Ramos (cell line): ENCODE data around the gene LZTFL1.

Experiments used
- in situ Hi-C: fragments of 300-500 bp; cut with MboI; formaldehyde crosslinking; loops from one replicate; pipeline ENCODE4 v1.14.3; 2022; ENCODE audit warnings: low sequenced_read_pairs; ENCODE audit not compliant: unreplicated experiment

The LZTFL1 gene

DNA sequence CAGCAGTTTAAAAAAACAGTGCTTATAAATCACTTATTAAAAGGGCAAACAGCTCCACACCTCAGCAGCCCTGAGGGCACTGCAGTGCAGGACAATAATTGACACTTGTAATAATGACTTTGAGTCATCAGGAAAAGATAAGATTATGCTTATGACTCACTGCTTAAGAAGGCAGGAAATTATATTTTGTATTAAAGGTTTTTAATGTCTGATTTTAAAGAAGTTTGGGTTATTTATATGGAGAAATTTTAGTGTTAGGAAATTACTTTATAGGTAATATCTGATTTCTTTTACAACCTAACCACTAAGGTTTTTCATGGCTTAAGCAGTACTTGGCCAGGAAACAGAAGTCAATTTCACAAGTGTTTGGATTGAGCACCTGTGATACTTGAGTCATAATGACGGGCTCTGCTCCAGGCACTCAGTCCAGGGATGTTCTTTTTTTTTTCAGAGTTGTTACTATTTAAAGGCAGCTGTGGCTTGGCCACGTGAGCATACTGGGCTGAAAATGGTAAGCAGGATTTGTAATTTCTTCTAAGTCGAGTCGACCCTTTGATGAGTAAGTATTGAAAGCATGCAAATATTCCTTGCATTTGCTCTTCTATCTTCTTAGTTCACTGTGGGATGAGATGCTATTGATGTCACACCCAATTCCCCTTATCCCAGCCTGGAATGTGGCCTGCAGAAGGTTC lies 23.9 kb downstream of the LZTFL1 start:
- in situ Hi-C loops, result no loop called here

DNA sequence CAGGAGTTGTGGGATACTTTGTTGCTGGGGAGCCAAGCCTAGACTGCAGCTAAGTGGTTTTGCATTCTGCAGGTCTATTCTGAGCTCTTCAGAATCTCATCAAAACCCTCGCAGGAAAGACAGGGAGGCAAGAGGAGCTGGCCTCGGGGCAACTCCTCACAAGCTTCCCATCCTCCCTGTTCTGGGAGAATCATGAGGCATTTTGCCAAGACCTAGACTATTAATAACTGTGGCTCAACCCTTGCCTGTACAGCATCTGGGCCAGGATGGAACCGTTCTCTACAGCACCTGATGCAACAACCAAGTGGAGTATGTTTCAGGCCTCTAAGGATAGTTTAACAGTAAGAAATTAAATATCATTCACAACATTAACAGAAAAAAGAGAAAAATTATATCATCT lies 25.4 kb downstream of the LZTFL1 start:
- in situ Hi-C loops, result no loop called here

DNA sequence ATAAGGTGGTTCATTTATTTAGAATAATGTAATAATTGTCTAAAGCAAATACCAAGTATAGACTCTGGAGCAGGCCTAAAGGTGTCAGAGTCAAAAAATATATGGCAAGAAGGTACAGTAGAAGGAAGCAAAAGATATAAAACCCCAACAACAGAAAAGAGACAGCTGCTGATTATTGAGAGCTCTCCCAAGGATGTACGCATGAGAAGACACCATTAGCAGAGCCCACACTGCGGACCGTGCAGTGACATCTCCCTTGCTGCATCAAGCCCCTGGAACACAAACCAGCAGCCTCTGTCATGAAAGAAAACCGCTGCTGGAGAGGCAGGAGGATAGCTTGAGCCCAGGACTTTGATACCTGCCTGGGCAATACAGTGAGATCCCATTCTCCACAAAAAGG lies 27.6 kb downstream of the LZTFL1 start:
- in situ Hi-C loops, result no loop called here

DNA sequence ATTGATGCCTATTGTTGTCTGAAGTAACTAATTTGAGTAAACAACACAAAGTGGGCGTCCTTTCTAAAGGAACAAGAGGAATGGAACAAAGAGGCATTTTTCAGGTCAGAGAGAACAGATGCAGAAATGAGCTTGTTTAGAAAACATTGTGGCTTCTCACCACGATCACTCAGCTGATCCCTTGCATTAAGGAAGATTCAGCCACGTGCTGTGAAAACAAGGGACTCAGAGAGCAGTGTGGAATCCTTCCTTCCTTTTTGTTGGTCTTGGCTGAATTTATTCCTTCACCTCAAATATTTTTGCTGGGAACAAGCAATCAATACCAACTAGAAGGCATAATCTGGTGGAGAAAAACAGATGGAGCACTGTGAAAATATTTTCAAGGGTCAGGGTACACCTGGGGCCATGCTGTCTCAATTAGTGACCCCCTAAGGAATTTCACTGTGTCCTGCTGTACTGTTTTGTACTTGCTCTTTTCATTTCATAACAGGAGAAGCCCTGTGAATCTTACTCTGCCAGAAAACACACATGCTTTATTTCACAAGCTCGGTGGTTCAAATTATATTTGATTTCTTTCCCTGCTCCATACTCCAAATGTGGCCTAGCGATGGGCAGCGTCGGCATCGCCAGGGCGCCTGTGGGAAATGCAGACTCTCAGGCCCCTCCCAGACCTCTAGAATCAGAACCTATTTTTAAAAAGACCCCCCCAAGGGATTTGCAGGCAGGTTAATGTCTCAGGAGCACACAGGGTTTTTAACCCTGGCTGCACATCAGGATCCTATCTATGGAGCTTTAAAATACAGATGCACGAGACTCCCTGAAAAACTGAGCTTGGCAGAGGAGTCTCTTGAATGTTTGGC lies 34.0 kb downstream of the LZTFL1 start:
- in situ Hi-C loops, result no loop called here

DNA sequence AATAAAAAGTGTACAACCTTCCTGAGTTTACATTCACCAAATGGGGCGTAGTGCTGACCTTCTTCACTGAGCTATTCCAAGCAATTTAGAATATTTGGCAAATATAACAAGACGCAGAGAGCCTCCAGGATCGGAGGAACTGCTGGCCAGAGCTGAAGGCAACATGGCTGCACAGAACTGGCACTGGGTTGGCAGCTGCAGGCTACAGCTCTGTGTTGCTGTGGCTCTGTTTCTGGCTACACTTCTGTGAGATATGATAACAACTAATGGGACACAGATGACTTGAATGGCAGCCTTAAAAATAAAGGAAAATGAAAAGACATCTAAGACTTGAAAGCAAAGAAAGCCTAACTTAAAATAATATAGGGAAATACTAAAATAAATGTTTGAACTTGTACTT lies 34.8 kb downstream of the LZTFL1 start:
- in situ Hi-C loops, result no loop called here

DNA sequence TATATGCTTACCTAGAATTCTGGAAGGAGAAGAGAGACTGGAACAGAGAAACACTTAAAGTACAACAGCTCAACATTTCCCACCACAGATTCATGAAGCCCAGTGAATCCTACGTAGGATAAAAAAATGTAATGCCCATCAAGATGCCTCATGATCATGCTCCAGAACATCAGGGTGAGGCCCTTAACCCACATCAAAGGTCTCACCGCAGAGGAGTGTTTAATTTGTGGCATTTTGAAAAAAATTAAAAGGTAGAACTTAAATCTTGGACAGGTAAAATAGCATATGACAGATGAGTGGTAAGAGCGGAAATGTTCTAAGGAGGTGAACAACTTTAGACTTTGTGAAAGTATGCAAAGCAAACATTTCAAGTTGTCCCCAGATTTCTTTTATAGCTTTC lies 35.8 kb downstream of the LZTFL1 start:
- in situ Hi-C loops, result no loop called here

DNA sequence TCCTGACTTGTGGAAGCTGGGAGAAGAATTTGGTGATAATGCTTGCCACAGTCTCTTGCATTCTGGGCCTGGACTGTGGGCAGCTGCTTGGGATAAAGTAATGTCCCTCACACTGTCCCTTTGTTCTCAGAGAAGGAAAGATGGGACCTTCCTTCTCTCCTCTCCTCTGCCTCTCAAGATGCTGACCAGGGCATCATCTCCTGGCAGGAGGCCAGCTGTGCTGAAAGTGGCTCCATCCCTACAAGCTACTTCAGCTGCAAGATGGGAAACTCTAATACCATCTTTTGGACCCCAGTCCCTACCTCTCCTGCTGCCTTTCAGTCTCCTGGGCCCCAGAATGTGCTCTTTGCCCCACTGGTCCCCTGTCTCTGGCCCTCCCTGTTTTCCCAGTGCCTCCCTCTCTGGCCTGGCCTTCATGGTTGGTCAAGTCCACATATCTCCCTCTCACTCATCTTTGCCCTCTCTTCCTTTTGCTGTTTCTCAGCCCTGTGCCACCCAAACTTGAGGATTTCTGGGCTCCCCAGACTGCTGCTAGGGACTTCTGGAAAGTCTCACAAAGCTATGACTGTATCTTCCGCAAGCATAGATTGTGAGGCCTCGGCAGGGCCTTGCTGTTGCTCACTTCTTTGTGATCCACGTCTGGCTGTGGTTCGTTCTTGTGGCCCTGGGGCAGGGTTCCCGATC lies 38.5 kb downstream of the LZTFL1 start:
- in situ Hi-C loops, result no loop called here

DNA sequence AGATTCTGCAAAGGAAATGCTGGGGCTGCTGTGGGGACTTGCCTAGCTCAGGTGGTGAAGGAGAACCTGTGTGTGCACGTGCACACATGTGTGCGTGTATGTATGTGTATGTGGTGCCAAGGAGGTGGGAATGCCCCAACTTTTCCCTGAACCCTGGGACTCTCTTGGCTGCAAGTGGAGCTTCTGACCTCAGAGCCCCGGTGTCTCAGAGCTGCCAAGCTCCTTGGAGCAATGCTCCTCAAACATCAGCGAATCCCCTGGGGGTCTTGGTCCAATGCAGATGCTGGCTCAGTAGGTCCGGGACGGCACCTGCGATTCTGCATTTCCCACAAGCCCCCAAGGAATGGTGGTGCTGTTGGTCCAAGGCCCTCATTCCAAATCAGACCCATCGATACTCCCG lies 39.8 kb downstream of the LZTFL1 start:
- in situ Hi-C loops, result no loop called here

DNA sequence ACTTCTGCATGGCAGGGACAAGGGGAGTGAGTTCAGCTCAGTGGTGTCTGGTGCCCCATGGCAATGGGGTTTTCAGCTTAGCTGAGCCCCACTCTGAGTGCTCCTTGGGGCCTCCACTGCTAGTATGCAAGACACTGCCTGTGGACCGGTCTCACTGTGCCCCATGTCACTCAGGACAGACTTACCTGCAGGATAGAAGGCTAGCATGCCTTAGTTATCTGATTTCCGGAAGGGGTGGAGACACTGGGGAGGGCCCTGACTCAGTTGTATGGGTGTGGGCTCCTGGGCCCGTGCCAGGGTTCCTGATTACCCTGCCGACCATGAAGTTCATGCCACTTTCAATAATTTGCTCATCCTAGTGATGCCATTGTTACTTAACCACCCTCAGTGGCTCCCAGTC lies 41.3 kb downstream of the LZTFL1 start:
- in situ Hi-C loops, result no loop called here

DNA sequence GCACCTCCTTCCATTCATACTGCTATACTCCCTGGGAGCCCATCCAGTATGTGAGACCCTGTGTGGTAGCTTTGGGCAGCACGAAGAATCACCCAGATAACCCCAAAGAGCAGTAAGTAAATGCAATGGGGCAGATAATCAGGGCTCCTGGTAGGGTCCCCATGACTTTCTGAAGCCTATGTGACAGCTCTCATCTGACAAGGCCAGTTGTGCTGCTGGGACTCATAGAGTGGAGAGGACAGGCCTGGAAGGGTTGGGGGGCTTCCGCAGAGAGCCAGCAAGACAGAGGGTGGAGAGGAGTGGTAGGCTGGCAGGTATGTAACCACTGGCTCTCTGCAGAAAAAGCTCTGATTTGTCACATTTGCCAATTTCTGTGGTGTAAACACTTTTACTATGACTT lies 42.3 kb downstream of the LZTFL1 start:
- in situ Hi-C loops, result no loop called here

DNA sequence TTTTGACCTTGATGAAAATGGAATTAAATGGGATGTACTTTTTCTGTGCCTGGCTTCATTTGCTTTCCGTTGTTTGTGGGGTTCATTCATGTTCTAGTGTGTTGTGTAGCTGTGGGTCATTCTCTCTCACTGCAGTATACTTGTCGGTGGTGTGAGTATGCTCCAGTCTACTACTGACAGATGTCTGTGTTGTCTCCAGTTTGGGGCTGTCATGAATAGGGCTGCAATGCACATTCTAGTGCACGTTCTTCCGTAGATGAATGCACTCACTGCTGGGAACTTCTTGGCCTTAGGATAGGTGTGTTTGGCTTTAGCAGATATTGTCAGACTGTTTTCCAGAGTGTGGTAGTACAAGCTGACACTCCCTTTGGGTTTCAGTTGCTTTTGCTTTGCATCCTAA lies 43.9 kb downstream of the LZTFL1 start:
- in situ Hi-C loops, result no loop called here

DNA sequence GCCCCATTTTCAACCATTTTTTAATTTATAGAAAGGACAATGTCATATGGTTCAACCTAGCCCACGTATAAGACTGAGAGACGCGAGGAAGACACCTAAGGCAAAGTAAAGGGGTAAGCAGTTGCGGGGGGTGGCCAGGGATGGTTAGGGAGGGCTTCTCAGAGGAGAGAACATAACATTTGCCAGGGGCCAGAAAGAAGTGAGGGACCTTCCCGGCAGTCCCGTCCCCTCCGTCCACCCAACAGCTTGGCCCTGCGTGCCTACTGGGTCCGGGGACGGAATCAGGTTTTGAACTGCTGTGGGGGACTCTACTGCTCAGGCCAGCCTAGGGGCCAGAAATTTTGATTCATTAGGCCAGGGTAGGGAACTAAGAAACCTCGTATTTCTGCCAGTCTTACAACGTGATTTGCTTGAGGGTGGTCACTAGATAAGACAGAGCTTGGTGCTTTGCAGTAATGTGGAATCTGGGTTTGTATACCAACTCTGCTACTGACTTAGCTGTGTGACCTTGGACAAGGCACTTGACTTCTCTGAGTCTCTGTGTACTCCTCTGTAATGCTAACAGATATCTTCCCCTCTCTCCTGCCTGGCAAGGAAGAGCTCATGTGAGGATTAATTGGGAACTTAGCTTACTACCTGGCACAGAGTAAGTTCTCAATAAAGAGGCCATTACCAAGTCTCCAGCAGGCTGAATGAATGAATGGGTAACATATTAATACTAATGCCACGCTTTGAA lies 44.8 kb downstream of the LZTFL1 start:
- in situ Hi-C loops, result no loop called here

DNA sequence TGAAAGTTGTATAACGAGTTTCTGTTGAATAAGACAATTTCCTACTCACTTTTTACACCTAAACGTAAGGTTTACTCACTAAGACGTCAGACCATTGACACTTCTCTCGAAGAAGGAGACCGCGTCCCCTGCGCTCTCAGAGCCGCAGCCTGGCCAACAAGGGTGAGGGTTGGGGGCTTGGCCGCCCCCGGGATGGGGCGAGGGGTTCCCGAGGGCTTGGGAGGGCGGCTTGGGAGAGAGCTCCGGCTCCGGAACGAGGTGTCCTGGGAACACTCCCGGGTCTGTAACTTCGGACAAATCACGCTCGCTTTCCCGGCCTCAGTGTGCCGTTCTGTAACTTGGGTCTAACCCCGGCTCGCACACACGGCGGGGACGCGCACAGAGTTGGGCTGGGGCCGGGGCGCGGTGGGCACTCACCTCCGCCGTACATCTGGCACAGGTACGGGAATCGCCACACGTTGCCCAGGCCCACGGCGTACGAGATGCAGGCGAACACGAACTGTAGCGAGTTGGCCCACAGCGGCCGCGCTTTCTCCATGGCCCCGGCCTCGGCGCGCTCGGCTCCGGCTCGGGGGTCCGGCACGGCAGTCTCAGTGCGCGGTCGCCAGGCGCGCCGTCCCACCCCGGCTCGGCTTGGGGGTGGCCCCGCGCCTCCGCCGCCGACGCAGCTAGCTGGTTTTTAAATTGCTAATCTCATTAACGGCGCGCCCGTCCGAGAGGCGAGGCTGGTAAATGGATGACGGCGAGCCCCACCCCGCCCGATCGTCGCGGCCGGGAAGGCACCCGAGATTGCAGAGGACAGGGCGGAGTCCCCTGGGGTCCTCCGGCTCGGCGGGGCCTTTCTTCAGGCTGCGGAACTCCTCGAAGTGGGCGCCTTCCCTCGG lies 45.8 kb downstream of the LZTFL1 start, which contains the start of gene SLC6A20:
TSS of gene SLC6A20 (minus strand) at position 655 of the 884 bp plus-strand sequence. CDS start at position 538, 117 bp downstream.
- in situ Hi-C loops, result no loop called here

DNA sequence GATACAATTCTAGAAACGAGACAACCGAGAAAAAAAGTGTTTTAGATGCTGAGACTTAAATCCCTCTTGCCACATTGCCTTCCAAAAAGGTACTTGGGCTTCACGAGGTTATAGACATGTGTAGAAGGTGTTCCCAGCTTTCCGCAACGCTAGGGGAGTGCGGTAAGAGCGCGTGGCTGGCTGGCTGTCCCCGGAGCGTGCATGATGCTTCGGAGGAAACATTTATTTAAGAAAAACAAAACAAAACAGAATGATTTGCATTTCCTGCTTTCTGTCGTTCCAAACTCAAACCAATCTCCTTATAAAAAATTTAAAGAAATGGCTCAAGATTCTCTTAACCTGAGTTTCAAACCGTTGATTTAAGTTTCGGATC lies 46.4 kb downstream of the LZTFL1 start:
- in situ Hi-C loops, result no loop called here

DNA sequence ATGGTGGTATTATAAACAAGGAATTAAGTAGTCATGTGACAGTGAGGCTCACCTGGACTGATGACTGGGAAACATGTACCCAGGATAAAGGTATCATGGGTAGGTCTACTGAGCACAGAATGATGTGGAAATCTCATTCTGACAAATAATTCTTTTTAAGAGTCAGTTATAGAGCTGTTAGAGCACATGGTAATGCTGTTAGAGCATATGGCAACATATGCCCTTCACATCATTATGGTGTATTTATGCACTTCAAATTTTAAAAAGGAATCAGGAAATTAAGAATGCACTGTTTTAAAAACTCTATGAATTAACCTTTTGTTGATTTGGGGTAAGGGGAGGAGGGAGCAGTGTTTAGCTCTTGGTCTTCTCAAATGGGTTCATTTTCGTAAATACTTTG lies 47.3 kb downstream of the LZTFL1 start:
- in situ Hi-C loops, result no loop called here

DNA sequence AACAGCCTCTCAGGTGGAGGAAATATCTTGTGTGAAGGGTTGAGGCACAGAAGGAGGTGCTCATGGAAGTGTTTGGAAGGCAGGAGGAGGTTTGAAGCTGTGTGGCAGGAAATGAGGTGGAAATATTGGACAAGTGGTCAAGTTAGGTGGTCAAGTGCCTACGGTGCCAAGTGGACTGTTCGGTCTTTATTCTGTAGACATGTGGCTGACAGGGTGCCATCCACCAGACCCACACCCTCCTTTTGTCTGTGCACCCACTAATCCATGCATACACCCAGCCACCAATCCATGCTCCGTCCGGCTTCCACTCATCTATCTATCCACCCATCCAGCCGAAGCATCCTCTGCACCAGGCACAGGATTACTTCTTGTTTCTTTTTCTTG lies 47.8 kb downstream of the LZTFL1 start:
- in situ Hi-C loops, result no loop called here

DNA sequence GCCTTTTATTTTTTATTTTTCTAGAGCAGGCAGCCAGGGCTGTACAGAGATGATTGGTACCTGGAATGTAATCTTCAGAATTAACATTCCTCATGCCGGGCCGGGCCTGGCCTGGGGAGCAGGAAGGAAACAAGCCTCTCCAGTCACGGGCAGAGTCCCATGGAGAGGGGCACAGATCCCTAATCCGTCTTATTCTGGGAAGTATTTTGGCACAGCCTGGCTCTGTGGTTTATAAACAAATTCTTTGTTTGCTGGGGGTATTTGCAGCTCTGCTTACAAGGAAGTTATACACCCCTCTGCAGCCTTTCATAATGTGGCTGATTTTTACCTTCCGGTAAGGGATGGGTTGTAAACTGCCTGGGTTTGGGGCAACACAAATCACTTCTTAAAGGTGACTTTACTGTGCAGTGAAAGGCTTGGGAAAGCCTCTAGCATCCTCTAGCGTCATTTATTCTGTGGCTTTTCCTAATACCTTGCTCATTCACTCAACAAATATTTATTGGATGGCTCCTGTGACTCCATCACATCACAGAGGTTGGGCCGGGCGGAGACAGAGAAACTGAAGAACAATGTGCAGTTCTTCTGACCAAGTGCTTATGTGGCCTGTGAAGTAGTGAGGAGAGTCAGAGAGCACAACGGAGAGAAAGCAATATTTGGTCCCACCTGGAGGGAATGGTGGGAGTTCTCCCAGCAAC lies 48.3 kb downstream of the LZTFL1 start:
- in situ Hi-C loops, result no loop called here

DNA sequence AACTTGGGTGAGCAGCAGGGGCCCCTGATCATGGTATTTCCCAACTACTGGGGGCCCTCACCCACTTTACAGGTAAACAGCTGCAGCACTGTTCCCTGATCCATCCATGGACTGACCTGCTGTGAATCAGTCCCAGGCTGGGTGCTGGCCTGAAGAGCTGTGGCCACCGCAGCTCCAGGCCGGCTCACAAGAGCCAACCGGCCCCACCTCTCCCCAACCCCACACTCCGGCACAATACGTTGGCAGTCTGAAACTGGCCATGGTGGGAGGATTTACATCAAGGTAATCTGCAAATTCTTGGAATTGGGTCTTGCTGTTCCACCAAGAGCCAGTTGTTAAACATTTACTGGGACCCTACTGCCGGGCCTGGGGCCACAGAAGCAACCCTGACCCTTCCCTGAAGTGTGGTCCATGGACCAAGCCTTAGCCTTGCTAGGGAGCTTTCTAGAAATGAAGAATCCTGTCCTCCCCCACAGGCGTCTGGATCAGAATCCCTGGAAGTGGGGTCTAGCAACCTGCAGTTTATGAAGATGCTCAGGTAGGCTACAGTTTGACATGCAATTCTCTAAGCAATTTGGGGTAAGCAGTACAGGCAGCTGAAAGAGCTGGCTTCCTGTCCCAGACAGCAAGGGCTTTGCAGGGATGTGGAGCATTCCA lies 49.3 kb downstream of the LZTFL1 start:
- in situ Hi-C loops, result no loop called here

DNA sequence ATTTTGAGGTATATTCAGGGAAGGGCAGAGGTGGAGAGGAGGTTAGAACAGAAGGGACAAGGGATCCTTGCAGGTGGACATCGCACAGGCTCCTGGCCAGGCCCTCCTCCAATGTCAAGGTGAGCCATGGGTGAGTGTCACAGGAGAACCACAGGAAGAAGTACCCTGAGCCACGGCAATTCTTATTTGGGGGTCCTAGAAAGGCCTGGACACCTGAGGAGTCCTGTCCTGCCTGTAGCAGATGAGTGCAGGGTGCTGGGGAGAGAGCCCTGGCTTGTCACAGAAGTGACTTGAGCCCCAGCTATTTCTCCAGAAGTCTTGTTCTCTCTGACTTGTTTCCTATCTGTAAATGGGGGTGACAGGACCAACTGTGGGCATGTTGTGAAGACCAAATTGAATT lies 49.9 kb downstream of the LZTFL1 start:
- in situ Hi-C loops, result no loop called here
